Measurements from ENCODE around the gene DMTF1. TPM values are rescaled to one million over a fixed set of nuclear protein-coding genes. Genes with fewer than 3 reads are reported as not detected.

The DMTF1 gene
- 232 TPM for total RNA-seq

GRCh38 chr7:87152112-87152896 is at the start of gene DMTF1:
TSS of gene DMTF1 (plus strand) at chr7:87152453. CDS start at chr7:87164942, 12,489 bp downstream.

GRCh38 chr7:87219545-87220025 is 67.3 kb downstream of the DMTF1 start, which contains the start of gene TMEM243:
TSS of gene TMEM243 (minus strand) at chr7:87219732. CDS start at chr7:87219503, 229 bp downstream.

Other genes starting within 250 kb of the DMTF1 start
- 36.7 TPM for gene ELAPOR2, start 92.8 kb upstream of the DMTF1 start, total RNA-seq
- 30.1 TPM for gene TMEM243, start 67.3 kb downstream of the DMTF1 start, total RNA-seq
- 40.0 TPM for gene CROT, start 193.2 kb downstream of the DMTF1 start, total RNA-seq